GM21786 (cell line): ENCODE data around the gene ACSBG1.
"Not testable (repeated sequence)": the region's sequence is repeated elsewhere in the genome, so short reads cannot be mapped to it uniquely, and the experiment has no call there.

Experiments used
- ATAC-seq: cut with Tn5 transposase; IDR thresholded peaks from one replicate; pipeline ENCODE4 v1.9.1; 2021; ENCODE audit not compliant: unreplicated experiment

The ACSBG1 gene

DNA sequence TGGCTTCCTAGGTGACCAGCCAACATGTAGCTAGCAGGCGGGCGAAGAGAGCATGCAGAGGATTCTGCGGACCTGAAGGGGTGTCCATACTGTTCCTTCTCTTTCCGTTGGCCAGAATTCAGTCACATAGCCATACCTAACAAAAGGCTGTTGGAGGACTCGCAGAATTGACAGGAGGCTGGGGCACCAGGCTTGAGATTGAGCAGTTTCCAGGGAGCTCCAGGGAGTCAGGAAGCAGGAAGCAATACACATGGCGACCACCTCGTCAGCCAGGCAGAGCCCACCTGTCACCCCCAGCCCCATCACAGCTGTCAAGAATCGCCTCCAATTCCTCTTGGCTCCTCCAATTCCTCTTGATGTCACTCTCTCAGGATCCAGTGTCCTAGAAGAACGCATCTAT, 16.8 kb upstream of the ACSBG1 start:
- ATAC-seq: no peak

DNA sequence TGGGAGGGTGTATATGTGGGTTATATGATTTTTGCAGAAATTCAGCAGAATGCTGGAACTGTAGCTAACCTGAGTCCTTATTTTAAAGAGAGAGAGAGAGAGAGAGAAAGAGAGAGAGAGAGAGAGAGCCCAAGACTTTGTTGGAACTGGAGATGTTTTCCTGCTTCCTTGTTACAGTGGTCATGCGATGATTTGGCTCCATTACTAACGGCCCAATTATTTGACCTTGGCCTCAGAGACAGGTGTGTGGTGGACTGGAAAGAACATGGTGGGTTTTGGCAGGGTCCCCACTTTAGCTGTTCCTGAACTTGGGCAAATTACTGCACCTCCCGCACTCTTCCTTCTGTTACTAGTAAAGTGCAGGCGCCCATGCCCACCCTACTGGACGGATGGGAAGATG, 14.8 kb upstream of the ACSBG1 start:
- ATAC-seq: no peak

- no peak for ATAC-seq
Observed at GRCh38 chr15:78247911-78248310, 13.5 kb upstream of the ACSBG1 start.

DNA sequence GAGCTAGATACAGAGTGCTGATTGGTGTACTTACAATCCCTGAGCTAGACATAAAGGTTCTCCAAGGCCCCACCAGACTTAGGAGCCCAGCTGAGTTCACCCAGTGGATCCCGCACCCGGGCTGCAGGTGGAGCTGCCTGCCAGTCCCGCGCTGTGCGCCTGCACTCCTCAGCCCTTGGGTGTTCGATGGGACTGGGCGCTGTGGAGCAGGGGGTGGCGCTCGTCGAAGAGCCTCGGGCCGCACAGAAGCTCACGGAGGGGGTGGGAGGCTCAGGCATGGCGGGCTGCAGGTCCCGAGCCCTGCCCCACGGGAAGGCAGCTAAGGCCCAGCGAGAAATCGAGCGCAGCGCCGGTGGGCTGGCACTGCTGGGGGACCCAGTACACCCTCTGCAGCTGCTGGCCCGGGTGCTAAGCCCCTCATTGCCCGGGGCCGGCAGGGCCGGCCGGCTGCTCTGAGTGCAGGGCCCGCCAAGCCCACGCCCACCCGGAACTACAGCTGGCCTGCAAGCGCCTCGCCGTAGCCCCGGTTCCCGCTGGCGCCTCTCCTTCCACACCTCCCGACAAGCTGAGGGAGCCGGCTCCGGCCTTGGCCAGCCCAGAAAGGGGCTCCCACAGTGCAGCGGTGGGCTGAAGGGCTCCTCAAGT, 11.7 kb upstream of the ACSBG1 start:
- not testable (repeated sequence) for ATAC-seq

DNA sequence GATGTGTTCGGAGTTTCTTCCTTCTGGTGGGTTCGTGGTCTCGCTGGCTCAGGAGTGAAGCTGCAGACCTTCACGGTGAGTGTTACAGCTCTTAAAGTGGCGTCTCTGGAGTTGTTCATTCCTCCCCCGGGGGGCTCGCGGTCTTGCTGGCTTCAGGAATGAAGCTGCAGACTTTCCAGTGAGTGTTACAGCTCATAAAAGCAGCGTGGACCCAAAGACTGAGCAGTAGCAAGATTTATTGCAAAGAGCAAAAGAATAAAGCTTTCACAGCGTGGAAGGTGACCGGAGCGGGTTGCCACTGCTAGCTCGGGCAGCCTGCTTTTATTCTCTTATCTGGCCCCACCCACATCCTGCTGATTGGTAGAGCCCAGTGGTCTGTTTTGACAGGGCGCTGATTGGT, 11.0 kb upstream of the ACSBG1 start:
- ATAC-seq: not testable (repeated sequence)

DNA sequence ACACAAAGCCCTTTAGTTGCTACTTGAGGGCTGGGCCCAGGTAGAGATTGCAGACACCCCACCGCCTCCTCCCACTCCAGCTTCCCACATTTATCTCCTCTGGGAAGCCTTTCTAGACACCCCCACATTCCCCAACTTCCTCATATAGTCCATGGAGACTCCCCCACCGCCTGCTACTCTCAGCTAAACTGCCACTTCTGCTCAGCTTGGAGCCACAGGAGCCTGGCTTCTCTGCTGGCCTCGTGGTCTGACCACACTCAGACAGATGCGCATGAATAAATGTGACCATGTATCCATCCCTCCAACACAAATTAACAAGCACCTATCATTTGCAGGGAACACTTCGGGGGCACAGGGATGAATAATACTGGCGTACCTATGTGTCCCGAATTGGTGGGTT, 10.5 kb upstream of the ACSBG1 start:
- no peak for ATAC-seq

GRCh38 chr15:78244101-78244500, 9.7 kb upstream of the ACSBG1 start:
- no peak for ATAC-seq

DNA sequence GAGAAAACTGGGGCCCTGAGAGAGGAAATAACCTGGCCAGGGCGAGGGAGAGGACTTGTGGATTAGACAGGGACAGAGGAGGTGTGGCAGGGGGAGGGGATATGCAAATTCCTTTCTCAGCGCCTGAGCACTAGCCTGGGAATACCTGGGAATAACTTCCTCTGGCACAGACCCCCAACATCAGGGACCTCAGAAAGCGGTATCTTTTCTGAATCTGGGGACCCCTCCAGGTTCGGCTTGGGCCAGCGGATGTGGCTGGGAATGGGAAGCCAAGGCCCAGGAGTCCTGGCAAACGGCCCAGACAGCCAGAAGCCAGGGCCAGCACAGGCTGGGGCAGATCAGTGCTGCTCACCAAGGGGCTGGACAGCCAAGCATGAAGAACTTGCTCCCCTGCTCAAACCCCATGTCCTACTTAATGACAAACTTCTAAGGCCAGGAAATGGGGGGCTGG, 9.2 kb upstream of the ACSBG1 start:
- ATAC-seq: no peak

DNA sequence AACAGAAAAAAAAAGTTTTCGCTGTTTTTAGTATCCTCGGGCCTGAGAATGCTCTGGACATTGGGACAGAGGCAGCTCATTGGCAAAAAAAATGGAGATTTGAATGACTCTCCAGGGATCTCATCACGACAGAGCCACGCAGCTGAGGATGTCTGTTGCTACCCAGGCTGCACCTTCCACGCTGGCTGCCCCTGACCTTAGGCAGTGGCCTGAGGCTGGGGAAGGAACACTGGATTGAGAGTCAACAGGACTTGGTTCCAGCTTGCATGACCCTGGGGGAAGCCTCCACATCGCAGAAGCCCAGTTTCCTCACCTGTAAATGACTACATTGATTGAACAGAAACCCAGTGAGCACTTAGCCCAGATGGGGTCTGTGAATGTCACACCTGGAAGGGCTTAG, 8.7 kb upstream of the ACSBG1 start:
- ATAC-seq: no peak

DNA sequence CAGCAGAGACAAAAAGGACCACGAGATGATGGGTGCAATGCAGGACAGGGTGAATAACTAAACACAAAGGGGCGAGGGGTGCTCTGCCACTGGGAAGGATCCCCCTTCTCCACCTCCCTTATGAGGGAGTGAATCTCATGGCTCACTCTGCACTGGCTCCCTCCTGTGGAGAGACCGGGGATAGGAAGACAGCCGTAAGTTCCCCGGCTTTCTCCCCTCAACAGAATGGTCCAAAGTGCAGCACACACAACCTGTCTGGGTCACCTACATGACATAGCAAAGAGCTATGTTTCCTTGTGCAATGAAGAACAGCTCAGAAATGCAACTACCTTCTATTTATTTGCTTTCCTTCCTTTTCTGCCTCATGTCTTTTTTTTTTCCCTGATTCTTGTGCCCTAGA, 7.8 kb upstream of the ACSBG1 start:
- no peak for ATAC-seq

GRCh38 chr15:78241017-78241416, 6.7 kb upstream of the ACSBG1 start:
- ATAC-seq: no peak

- ATAC-seq: no peak
Observed at GRCh38 chr15:78239811-78240210, 5.4 kb upstream of the ACSBG1 start.

DNA sequence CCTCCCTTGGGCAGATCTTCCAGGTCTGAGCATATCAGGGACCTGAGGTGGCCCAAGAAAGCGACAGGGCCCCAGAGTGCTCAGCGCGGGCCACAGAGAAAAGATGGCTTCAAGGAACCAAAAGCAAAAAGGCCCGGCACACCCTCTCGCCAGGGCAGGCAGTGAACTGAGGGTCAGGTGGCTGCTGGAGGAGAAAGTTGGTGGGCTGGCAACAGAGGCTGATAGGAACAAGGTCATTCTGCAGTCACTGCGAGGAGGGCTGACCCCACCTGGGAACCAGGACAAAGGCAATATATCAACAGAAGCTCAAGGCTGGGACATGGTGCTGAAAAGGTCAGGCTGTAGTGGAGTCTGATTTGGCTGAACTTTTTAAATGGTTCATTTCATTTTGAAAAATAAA, 2.8 kb upstream of the ACSBG1 start:
- no peak for ATAC-seq

DNA sequence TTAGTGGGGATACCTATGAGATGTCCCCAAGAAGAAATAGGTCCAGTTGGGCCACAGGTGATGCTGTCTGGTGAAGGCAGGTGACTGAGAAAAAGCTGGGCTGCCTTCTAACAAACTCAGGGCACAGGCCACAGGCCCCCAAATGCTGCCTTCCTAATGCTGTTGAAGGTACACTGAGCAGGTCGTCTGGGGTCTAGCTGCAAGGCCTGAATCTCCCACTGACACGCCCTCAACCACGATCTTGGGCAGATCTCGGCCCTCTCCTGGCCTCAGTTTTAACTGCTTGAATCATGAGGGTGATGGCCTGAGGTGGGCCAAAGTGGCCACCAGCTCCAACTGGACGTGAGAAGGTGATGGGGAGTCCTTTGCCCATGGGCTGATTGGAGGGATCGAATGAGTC, 2.1 kb upstream of the ACSBG1 start:
- ATAC-seq: no peak

DNA sequence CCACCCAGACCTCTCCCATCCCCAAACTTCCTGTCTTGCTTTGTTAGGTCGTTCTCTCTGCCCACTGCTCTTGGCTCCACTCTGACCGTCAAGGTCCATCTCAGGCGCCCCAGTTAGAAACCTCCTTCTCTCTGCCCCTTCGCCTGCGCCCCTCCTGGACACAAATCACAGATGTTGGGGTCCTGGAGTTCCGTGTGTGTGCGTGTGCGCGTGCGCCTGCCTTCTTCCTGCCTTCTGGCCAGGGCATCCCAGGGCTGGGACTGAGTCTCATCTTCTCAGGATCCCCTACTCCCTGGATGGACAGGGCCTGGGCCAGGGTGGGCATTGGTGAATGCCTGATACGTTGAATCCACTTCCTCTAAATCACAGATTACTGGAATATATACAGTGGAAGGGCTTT, 869 bp downstream of the ACSBG1 start:
- ATAC-seq: no peak

DNA sequence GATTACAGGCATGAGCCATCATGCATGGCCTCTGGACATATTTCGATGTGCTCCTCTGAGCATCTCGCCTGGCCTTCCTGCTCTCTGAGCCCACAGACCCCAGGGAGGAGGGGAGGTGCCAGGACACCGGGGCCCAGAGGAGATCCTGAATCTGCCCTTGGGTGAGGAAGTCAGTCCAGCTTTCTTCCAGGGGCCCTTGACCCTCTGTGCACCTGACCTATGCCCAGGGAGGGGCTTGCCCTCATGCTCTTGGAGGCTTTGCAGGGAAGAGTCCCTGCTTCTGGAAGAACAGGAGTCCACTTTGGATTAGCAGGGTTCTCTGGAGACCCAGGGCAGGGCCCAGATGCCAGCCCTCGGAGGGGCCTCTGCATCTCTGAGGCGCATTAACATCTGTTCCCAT, 1.4 kb downstream of the ACSBG1 start:
- no peak for ATAC-seq

GRCh38 chr15:78229431-78230406, 4.6 kb downstream of the ACSBG1 start:
- ATAC-seq: no peak

- ATAC-seq: no peak
Observed at GRCh38 chr15:78228356-78228996, 5.9 kb downstream of the ACSBG1 start.

DNA sequence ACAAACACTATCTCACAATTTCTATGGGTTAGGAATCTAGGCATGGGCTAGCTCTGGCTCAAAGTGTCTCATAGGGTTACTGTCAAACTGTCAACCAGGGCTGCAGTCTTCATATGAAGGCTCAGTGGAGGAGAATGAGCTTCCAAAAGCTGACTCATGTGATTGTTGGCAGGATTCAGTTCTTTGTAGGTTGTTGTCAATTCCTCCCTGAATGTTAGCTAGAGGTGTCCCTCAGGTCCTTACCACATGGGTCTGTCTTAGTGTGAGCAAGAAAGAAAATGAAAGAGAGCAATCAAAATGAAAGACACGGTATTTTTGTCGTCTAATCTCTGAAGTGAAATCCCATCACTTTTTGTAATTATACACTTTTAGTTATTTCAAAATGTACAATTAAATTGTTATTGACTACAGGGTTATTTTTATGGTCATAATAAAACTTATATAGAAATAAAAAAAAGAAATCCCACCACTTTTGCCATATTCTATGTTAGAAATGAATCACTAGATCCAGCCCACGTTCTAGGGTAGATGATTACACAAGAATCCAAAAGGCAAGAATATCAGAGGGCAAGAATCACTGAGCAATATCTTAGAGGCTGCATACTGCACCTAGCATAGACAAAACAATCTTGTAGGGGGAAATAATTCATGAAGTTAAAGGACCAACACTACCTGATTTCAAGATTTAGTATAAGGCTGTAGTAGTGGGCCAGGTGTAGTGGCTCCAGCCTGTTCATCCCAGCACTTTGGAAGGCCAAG, 8.4 kb downstream of the ACSBG1 start:
- ATAC-seq: no peak

DNA sequence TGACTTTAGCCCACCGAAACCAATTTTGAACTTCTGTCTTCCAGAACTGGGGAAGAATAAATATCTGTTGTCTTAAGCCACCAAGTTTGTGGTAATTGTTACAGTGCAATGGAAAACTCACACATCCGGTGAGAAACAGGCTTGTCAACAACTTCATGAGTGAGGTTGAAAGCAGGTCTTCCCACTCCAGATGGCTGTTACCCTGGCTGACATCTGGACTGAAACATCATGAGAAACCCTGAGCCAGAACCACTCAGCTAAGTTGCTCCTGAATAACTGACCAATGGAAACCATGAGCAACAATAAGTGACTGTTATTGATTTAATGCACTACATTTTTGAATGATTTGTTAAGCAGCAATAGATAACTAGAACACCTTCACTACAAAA, 10.3 kb downstream of the ACSBG1 start:
- ATAC-seq: no peak

DNA sequence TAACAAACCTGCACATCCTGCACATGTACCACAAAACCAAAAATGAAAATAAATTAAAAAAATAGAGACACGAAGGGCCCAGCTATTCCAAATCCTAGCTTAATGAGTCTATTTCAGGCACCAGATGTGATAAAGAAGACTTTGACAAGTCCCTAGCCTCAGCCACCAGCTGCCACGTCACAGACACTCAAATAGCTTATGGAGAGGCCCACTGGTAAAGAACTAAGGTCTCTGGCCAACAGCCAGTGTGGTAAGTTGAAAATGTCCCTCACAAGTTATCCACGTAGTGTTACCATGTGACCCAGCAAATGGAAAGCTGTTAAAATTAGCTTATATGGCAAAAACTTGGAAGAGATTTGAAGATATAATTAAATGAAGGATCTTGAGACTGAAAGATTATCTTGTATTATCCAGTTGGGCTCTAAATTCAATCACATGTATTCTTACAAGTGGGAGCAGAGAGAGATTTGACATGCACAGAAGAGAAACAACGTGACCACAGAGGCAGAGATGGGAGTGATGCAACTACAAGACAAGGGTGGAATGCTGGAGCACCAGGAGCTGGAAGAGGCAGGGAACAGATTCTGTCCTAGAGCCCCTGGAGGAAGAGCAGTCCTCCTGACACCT, 10.9 kb downstream of the ACSBG1 start:
- ATAC-seq: no peak
